B cell (primary cell): ENCODE measurements around the gene PAIP2. TPM values are rescaled to one million over a fixed set of nuclear protein-coding genes. Genes with fewer than 3 reads are reported as not detected.
A peak's percentile ranks its signal among the peaks of the same experiment; 100 is the strongest.

ENCODE experiments used
- ATAC-seq: fragments of 200-7000 bp; cut with Tn5 transposase; one replicate; pipeline ENCODE4 v1.10.0; 2021; ENCODE audit warnings: low read depth, mild to moderate bottlenecking, moderate number of reproducible peaks, moderate library complexity
- CTCF ChIA-PET: fragments of 350-600 bp; sonication (Branson Sonifier 250); formaldehyde crosslinking; loops from one replicate; lab custom pipeline; 2021; ENCODE audit warnings: antibody characterized with exemption, inconsistent platforms; lab: Charles Lee
- POLR2A ChIA-PET: fragments of 350-600 bp; sonication (Branson Sonifier 250); formaldehyde crosslinking; loops from one replicate; lab custom pipeline; 2021; ENCODE audit warnings: antibody characterized with exemption; lab: Charles Lee
- DNase-seq: peaks from one replicate; pipeline ENCODE4 v3.0.0; 2013
- H2AFZ ChIP-seq: 2 replicates; pipeline ENCODE4 v1.6.1; 2012; ENCODE audit warnings: mild to moderate bottlenecking, low read depth, low read length; ENCODE audit not compliant: insufficient read depth, poor library complexity, severe bottlenecking
- H3K27ac ChIP-seq, 2 donors: 1 replicate in 1 of 2; 2 replicates in 1 of 2; pipeline ENCODE4 v1.5.1; 2012 to 2013; ENCODE audit warnings: low read length in 2 of 2, mild to moderate bottlenecking in 2 of 2, moderate library complexity in 1 of 2
- H3K27me3 ChIP-seq, 4 experiments: fragments of 200-600 bp in 1 of 4; sonication (generic) in 1 of 4; replicated peaks in 1 of 4; 1 replicate in 2 of 4; 2 replicates in 2 of 4; pipeline versions ENCODE4 v1.6.1 to v1.7.0; 2013 to 2016; ENCODE audit warnings: low read length in 3 of 4, mild to moderate bottlenecking in 2 of 4, mixed read lengths in 1 of 4, moderate library complexity in 1 of 4; ENCODE audit not compliant: insufficient read depth in 4 of 4, control insufficient read depth in 3 of 4; ENCODE audit errors: control extremely low read depth in 1 of 4
- H3K36me3 ChIP-seq, 2 experiments: replicated peaks in 1 of 2; 1 replicate in 1 of 2; 2 replicates in 1 of 2; pipeline versions ENCODE4 v1.6.1 to v1.7.1; 2013; ENCODE audit warnings: low read length in 1 of 2; ENCODE audit not compliant: insufficient read depth in 2 of 2, control insufficient read depth in 1 of 2; ENCODE audit errors: control extremely low read depth in 1 of 2, extremely low read depth in 1 of 2
- H3K4me1 ChIP-seq, 2 donors: fragments of 200-600 bp in 1 of 2; sonication (generic) in 1 of 2; 1 replicate in 1 of 2; 2 replicates in 1 of 2; pipeline versions ENCODE4 v1.5.1 to v1.6.1; 2013 to 2017; ENCODE audit warnings: low read length in 2 of 2; ENCODE audit not compliant: control insufficient read depth in 2 of 2, insufficient read depth in 2 of 2
- H3K4me2 ChIP-seq: replicated peaks from 2 replicates; pipeline ENCODE3; 2012; ENCODE audit warnings: mild to moderate bottlenecking, low read depth, low read length; ENCODE audit not compliant: poor library complexity, severe bottlenecking
- H3K4me3 ChIP-seq, 5 experiments: fragments of 200-600 bp in 1 of 5; sonication (generic) in 1 of 5; 1 replicate in 3 of 5; 2 replicates in 2 of 5; pipeline versions ENCODE4 v1.5.1 to v1.7.0; 2011 to 2016; ENCODE audit warnings: low read length in 4 of 5, mild to moderate bottlenecking in 4 of 5, low read depth in 2 of 5, control low read depth in 1 of 5, moderate library complexity in 1 of 5; ENCODE audit not compliant: insufficient read depth in 1 of 5; ENCODE audit errors: control extremely low read depth in 1 of 5, extremely low read depth in 1 of 5
- H3K79me2 ChIP-seq: fragments of 200-600 bp; sonication (generic); one replicate; pipeline ENCODE4 v1.6.0; 2016; ENCODE audit warnings: low read length; ENCODE audit not compliant: control insufficient read depth, insufficient read depth
- H3K9ac ChIP-seq: fragments of 200-600 bp; sonication (generic); 2 replicates; pipeline ENCODE4 v1.6.1; 2017; ENCODE audit warnings: mild to moderate bottlenecking, low read length, moderate library complexity
- H3K9me3 ChIP-seq, 3 donors: one replicate each; pipeline versions ENCODE4 v1.6.1 to v1.7.1; 2013; ENCODE audit warnings: low read length in 2 of 3; ENCODE audit not compliant: control insufficient read depth in 2 of 3, insufficient read depth in 1 of 3; ENCODE audit errors: control extremely low read depth in 1 of 3
- H4K20me1 ChIP-seq: 2 replicates; pipeline ENCODE4 v1.6.0; 2012; ENCODE audit warnings: mild to moderate bottlenecking, low read length; ENCODE audit not compliant: insufficient read depth, control insufficient read depth, poor library complexity, severe bottlenecking
- H3K27ac Mint-ChIP-seq: one replicate; pipeline ENCODE4 v1.8.0; 2021; ENCODE audit warnings: mixed read lengths
- H3K27me3 Mint-ChIP-seq: one replicate; pipeline ENCODE4 v1.8.0; 2021; ENCODE audit warnings: mixed read lengths
- H3K4me1 Mint-ChIP-seq: one replicate; pipeline ENCODE4 v1.8.0; 2021; ENCODE audit warnings: mixed read lengths
- H3K4me3 Mint-ChIP-seq: one replicate; pipeline ENCODE4 v1.8.0; 2021; ENCODE audit warnings: mixed read lengths
- H3K9me3 Mint-ChIP-seq: one replicate; pipeline ENCODE4 v1.8.0; 2022; ENCODE audit warnings: mixed read lengths; ENCODE audit not compliant: insufficient read depth
- CTCF ChIP-seq: fragments of 200-600 bp; IDR thresholded peaks from one replicate; pipeline ENCODE4 v1.8.0; 2022; ENCODE audit warnings: antibody characterized with exemption, mild to moderate bottlenecking
- EZH2 ChIP-seq: IDR thresholded peaks from 2 replicates; pipeline ENCODE4 v1.6.1; 2012; ENCODE audit warnings: borderline replicate concordance, low read depth, mild to moderate bottlenecking, moderate library complexity, low read length; ENCODE audit not compliant: insufficient read depth, poor library complexity, severe bottlenecking
- WGBS: methylation state at CpG from one replicate; pipeline ENCODE4 v1.1.5; 2013; ENCODE audit warnings: missing lambda C conversion rate; ENCODE audit not compliant: insufficient coverage; 5-methylcytosine and 5-hydroxymethylcytosine counted together
- intact Hi-C: fragments of 100-400 bp; cut with micrococcal nuclease; formaldehyde crosslinking; loops from one replicate; pipeline ENCODE4 v1.10.0; 2022
- polyA plus RNA-seq: library from polyadenylated mRNA; depleted of rRNA; stranded (reverse); fragments of >200 nt; gene quantifications from 2 replicates; pipeline ENCODE4 v1.2.3, GENCODE V29; 2012
- total RNA-seq, 2 donors: library from RNA; stranded (reverse); fragments of 120-200 nt in 1 of 2; gene quantifications; 1 replicate in 1 of 2; 2 replicates in 1 of 2; pipeline versions ENCODE4 v1.2.3 to v1.2.4, GENCODE V29; 2013 to 2022

PAIP2 gene
- total and polyA plus RNA-seq, 2 donors (not counting 1 experiment from before 2014, with no cell fraction given): 38.5 to 121 TPM

GRCh38 chr5:139383275-139383992, 41.8 kb downstream of the PAIP2 start, which contains the start of gene SLC23A1:
Gene SLC23A1, minus strand, starts transcription at chr5:139383297. Its CDS starts 44 bp downstream, at chr5:139383253.
- Histone ChIP-seq H3K9ac (no peak within 1 kb of the TSS), H4K20me1 (no peaks in the 10 kb centered on the region), H3K27me3 (no peaks in the 10 kb centered on the region), H3K36me3 (no peaks in the 10 kb centered on the region), H3K4me2 (peak within 1 kb of the TSS; percentile 76), H3K4me3 (no peak within 1 kb of the TSS), H3K9me3 (no peaks in the 10 kb centered on the region), H3K79me2 (peaks cover 36% of the 10 kb centered on the region), H3K4me1 (peaks cover 43 to 61% of the 10 kb centered on the region in 2 donors), H2AFZ (no peak within 1 kb of the TSS), H3K27ac (peak within 1 kb of the TSS in 1 of 2 donors; percentile 76)
- ATAC-seq (no peak), DNase-seq (peak; percentile 9)
- POLR2A ChIA-PET: interaction anchor here (2.5 kb wide), 1 partner anchor 42 kb away, joined by 5 read pairs; the partner anchor contains the start of gene PAIP2
- Mint-ChIP-seq H3K4me3 (peak within 1 kb of the TSS; percentile 14), H3K9me3 (no peaks in the 10 kb centered on the region), H3K27ac (peak within 1 kb of the TSS; percentile 60), H3K27me3 (no peaks in the 10 kb centered on the region), H3K4me1 (peaks cover 62% of the 10 kb centered on the region)
- 78% methylated on average over 4 of the region's 10 CpGs for WGBS
- intact Hi-C loops: no loop called here
- no peak for TF ChIP-seq EZH2
- no peak for TF ChIP-seq CTCF
- CTCF ChIA-PET: interaction anchor here (0.6 to 1.7 kb wide), 2 partner anchors 11 to 119 kb away, joined by 3 read pairs; no protein-coding TSS in a partner anchor
